ENCODE data around the gene YWHAQ.

Gene YWHAQ

GRCh38 chr2:9652898-9653479 is 22.2 kb upstream of the YWHAQ start:
- DNase-seq (ENCODE audit: extremely low spot score), result no peak
- ChIA-PET POLR2A (no interaction called here), CTCF (interaction anchor here (1.4 kb wide), 1 partner anchor 117 kb away, joined by 3 read pairs; no protein-coding TSS in a partner anchor)
- TF ChIP-seq CTCF (IDR thresholded peaks at IDR 0.05; ENCODE audit: control extremely low read depth, extremely low read depth, low read depth, missing control alignments), result no peak

DNA sequence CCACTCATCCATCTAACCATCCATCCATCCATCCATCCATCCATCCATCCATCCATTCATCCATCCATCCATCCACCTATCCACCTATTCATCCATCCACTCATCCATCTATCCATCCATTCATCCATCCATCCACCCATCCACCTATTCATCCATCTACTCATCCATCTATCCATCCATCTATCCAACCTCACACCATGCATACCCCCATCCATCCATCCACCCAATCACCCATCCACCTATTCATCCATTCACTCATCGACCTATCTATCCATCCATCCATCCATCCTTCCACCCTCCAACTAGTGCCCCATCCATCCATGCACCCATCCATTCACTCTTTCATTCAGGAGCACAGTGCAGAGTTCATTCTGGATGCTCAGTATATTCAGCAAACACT is 21.5 kb upstream of the YWHAQ start:
- no peak for DNase-seq (ENCODE audit: extremely low spot score)

DNA sequence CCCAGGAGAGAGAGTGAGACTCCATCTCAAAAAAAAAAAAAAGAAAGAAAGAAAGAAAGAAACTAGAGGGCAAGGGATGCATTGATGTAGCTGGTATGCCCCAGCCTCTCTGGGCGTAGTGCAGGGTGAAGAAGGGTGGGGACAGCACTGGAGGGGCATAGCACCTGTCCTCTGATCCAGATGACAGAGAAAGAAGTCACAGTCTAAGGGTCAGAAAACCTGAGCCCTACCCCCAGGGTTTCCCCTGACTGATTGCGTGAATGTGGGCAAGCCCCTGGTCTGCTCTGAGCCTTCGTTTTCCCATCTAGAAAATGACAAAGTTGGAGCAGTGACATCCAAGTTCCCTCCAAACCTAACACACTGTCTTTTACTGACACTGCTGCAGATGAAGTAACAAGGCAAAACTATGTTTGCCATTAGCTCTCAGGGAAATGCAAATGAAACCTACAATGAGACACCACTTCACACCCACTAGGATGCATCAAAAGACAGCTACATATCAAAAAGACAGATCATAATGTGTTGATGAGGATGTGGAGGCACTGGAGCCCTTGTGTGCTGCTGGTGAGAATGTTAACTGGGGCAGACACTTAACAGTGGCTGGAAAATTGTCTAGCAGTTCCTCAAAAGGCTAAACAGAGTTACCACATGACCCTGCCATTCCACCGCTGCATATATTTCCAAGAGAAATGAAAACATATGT is 19.5 kb upstream of the YWHAQ start:
- no peak for DNase-seq (ENCODE audit: extremely low spot score)
- ChIA-PET POLR2A (no interaction called here), CTCF (interaction anchor here (1.4 kb wide), 1 partner anchor 120 kb away, joined by 5 read pairs; no protein-coding TSS in a partner anchor)
- TF ChIP-seq CTCF (IDR thresholded peaks at IDR 0.05; ENCODE audit: control extremely low read depth, extremely low read depth, low read depth, missing control alignments), result no peak

More for the DNA sequence above, 21.5 kb upstream of the YWHAQ start:
- no peak for TF ChIP-seq CTCF (IDR thresholded peaks at IDR 0.05; ENCODE audit: control extremely low read depth, extremely low read depth, low read depth, missing control alignments)
- ChIA-PET CTCF (no interaction called here), POLR2A (no interaction called here)

- no peak for DNase-seq (ENCODE audit: extremely low spot score)
- POLR2A ChIA-PET, result no interaction called here
- TF ChIP-seq CTCF (IDR thresholded peaks at IDR 0.05; ENCODE audit: control extremely low read depth, extremely low read depth, low read depth, missing control alignments), result no peak
- CTCF ChIA-PET, result interaction anchor here (0.7 to 3.1 kb wide), 3 partner anchors 16 to 121 kb away, joined by 3 to 11 read pairs (median 5); partner anchors contain the start of gene ADAM17
These were observed 18.5 kb upstream of the YWHAQ start for GRCh38 chr2:9649261-9649660.

- no peak for DNase-seq (ENCODE audit: extremely low spot score)
- no peak for TF ChIP-seq CTCF (IDR thresholded peaks at IDR 0.05; ENCODE audit: control extremely low read depth, extremely low read depth, low read depth, missing control alignments)
- ChIA-PET POLR2A (no interaction called here), CTCF (interaction anchor here (0.7 to 3.1 kb wide), 2 partner anchors 15 to 93 kb away, joined by 3 to 11 read pairs; partner anchors contain the start of gene ADAM17)
These were observed 18.0 kb upstream of the YWHAQ start for GRCh38 chr2:9648821-9649220.

- CTCF ChIA-PET, result interaction anchor here (0.7 to 3.1 kb wide), 4 partner anchors 9 to 88 kb away, joined by 3 to 11 read pairs (median 3); no protein-coding TSS in a partner anchor
These were observed 17.1 kb upstream of the YWHAQ start for GRCh38 chr2:9647884-9648283.

More at GRCh38 chr2:9647884-9648283, 17.1 kb upstream of the YWHAQ start:
- DNase-seq (ENCODE audit: extremely low spot score), result no peak
- TF ChIP-seq CTCF (IDR thresholded peaks at IDR 0.05; ENCODE audit: control extremely low read depth, extremely low read depth, low read depth, missing control alignments), result no peak
- POLR2A ChIA-PET, result no interaction called here

All from GM10248 (cell line).